Breast epithelium (tissue), 4 donors: Measurements from ENCODE around the gene BCAS3. TPM values are rescaled to one million over a fixed set of nuclear protein-coding genes. Genes with fewer than 3 reads are reported as not detected.

Source experiments
- DNase-seq, 2 donors: peaks; one replicate each; pipeline ENCODE4 v3.0.0-alpha.2; 2019; ENCODE audit warnings: low spot score in 2 of 2
- H3K27ac ChIP-seq, 2 donors: fragments of 200-600 bp; sonication (generic) in 1 of 2; one replicate each; pipeline ENCODE4 v1.5.1; 2016 to 2019; ENCODE audit warnings: mild to moderate bottlenecking in 1 of 2
- H3K27me3 ChIP-seq, 2 donors: fragments of 200-600 bp; sonication (generic) in 1 of 2; one replicate each; pipeline versions ENCODE4 v1.5.1 to v1.6.0; 2017 to 2019; ENCODE audit warnings: control low read depth in 1 of 2, mild to moderate bottlenecking in 1 of 2
- H3K36me3 ChIP-seq: fragments of 200-600 bp; one replicate; pipeline ENCODE4 v1.5.1; 2019
- H3K4me1 ChIP-seq, 2 donors: fragments of 200-600 bp; sonication (generic); one replicate each; pipeline ENCODE4 v1.5.1; 2016 to 2019; ENCODE audit warnings: control low read depth in 1 of 2
- H3K4me3 ChIP-seq, 3 donors: fragments of 200-600 bp; sonication (generic); 1 replicate in 2 of 3; 2 replicates in 1 of 3; pipeline ENCODE4 v1.5.1; 2016 to 2019; ENCODE audit warnings: mild to moderate bottlenecking in 3 of 3, moderate library complexity in 2 of 3
- H3K9me3 ChIP-seq, 2 donors: fragments of 200-600 bp; sonication (generic) in 1 of 2; one replicate each; pipeline ENCODE4 v1.5.1; 2016 to 2019; ENCODE audit warnings: control low read depth in 1 of 2
- POLR2A ChIP-seq: fragments of 450-650 bp; IDR thresholded peaks from one replicate; pipeline ENCODE4 v1.6.1; 2016; ENCODE audit warnings: antibody characterized with exemption, mild to moderate bottlenecking, moderate library complexity
- POLR2AphosphoS5 ChIP-seq, 3 donors: sonication (generic); formaldehyde crosslinking; IDR thresholded peaks; one replicate each; pipeline ENCODE4 v1.6.1; 2017; ENCODE audit warnings: antibody characterized with exemption in 3 of 3
- intact Hi-C: fragments of 100-400 bp; cut with DNase I; formaldehyde crosslinking; loops from one replicate; pipeline ENCODE4 v1.15.1; 2023; ENCODE audit warnings: low total_unique reads
- total RNA-seq, 3 donors: library from RNA; depleted of rRNA; stranded (reverse); fragments of >200 nt; gene quantifications; one replicate each; pipeline ENCODE4 v1.1.0, GENCODE V29; 2016
- TF ChIP-seq, protein P1 (sequence below), 3 donors: fragments of 450-650 bp; IDR thresholded peaks; one replicate each; pipeline ENCODE4 v1.5.1; 2016 to 2017; ENCODE audit warnings: antibody characterized with exemption in 3 of 3, mild to moderate bottlenecking in 3 of 3, moderate library complexity in 3 of 3

Gene BCAS3
- total RNA-seq = 10 to 100 TPM; 30.8 to 47.9 (median 31.2) TPM

GRCh38 chr17:60677308-60678117, at the start of gene BCAS3:
BCAS3 (plus strand) TSS chr17:60677851.
- H3K4me1 ChIP-seq = no peaks in the 10 kb centered on the region
- intact Hi-C loops = no loop called here
- peak within 1 kb of the TSS; percentile 85 to 88 for H3K27ac ChIP-seq
- H3K27me3 ChIP-seq = no peaks in the 10 kb centered on the region
- no peaks in the 10 kb centered on the region for H3K36me3 ChIP-seq
- no peaks in the 10 kb centered on the region for H3K9me3 ChIP-seq
- peak; percentile 97 to 99 for DNase-seq
- peak; percentile 63 to 89 (median 81) for TF ChIP-seq POLR2AphosphoS5 (IDR thresholded peaks at IDR 0.05)
- TF ChIP-seq POLR2A = peak; percentile 84
- TF ChIP-seq, protein P1, sequence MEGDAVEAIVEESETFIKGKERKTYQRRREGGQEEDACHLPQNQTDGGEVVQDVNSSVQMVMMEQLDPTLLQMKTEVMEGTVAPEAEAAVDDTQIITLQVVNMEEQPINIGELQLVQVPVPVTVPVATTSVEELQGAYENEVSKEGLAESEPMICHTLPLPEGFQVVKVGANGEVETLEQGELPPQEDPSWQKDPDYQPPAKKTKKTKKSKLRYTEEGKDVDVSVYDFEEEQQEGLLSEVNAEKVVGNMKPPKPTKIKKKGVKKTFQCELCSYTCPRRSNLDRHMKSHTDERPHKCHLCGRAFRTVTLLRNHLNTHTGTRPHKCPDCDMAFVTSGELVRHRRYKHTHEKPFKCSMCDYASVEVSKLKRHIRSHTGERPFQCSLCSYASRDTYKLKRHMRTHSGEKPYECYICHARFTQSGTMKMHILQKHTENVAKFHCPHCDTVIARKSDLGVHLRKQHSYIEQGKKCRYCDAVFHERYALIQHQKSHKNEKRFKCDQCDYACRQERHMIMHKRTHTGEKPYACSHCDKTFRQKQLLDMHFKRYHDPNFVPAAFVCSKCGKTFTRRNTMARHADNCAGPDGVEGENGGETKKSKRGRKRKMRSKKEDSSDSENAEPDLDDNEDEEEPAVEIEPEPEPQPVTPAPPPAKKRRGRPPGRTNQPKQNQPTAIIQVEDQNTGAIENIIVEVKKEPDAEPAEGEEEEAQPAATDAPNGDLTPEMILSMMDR (IDR thresholded peaks at IDR 0.05) = no peak
- H3K4me3 ChIP-seq = peak within 1 kb of the TSS; percentile 71 to 95 (median 88)

- H3K27me3 ChIP-seq = no peaks in the 10 kb centered on the region
- no peak for DNase-seq
- intact Hi-C loops = no loop called here
- H3K36me3 ChIP-seq = peaks cover 3% of the 10 kb centered on the region
- H3K9me3 ChIP-seq = no peaks in the 10 kb centered on the region
- no peak overlapping the region for H3K27ac ChIP-seq
- TF ChIP-seq POLR2AphosphoS5 (IDR thresholded peaks at IDR 0.05) (no peak), POLR2A (no peak)
- TF ChIP-seq, protein P1 (IDR thresholded peaks at IDR 0.05) = no peak
- H3K4me1 ChIP-seq = no peaks in the 10 kb centered on the region
- H3K4me3 ChIP-seq = no peak overlapping the region
Measured at GRCh38 chr17:60628252-60628889, 49.3 kb upstream of the BCAS3 start.

DNA sequence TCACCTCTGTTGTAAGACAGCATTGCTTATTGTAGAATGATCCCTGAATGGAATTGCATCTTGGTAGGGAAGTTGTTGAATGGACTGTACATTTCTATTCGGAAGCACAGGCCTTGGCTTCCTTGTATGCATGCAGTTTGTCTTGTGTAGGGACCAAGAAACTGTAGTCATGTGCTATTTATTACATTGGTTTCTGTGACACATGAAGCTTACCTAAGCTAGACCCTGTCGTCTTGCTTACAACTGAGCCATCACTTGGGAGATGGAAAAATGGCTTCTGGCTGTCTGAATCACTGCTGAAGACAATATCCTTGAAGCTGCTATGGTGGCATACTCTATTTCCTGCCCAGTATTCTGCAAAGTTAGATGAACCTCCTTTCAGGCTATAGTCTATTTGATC, 48.5 kb upstream of the BCAS3 start:
- no peaks in the 10 kb centered on the region for H3K9me3 ChIP-seq

DNA sequence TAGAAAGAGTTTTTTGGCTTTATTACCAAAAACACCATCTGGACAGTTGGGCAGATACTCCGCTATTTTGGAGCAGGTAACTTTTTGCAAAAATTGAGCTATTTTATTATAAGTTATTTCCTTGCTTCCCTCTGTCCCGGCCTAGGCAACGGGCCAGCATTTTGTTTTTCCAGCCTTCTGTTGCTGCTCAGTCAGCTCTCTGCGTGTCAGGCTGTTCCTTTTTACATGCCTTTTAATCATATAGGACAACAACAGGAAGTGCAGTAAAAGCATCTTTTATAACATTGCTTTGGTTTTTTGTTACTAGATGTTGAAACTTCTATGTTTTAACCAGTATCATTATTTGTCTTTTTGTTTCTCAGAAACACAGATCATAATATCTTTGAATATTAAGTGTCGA, 47.3 kb upstream of the BCAS3 start:
- no peak overlapping the region for H3K4me3 ChIP-seq
- TF ChIP-seq POLR2A (no peak), POLR2AphosphoS5 (IDR thresholded peaks at IDR 0.05) (no peak)
- TF ChIP-seq, protein P1 (IDR thresholded peaks at IDR 0.05) = no peak
- no peaks in the 10 kb centered on the region for H3K9me3 ChIP-seq
- no peak for DNase-seq
- H3K36me3 ChIP-seq = peaks cover 3% of the 10 kb centered on the region
- H3K4me1 ChIP-seq = no peaks in the 10 kb centered on the region
- H3K27me3 ChIP-seq = no peaks in the 10 kb centered on the region
- intact Hi-C loops = no loop called here
- H3K27ac ChIP-seq = peak overlapping the region in 1 of 2 donors; percentile 6

More for the DNA sequence above, 48.5 kb upstream of the BCAS3 start:
- Histone ChIP-seq H3K36me3 (peaks cover 3% of the 10 kb centered on the region), H3K4me1 (no peaks in the 10 kb centered on the region), H3K27me3 (no peaks in the 10 kb centered on the region), H3K4me3 (no peak overlapping the region), H3K27ac (no peak overlapping the region)
- no peak for TF ChIP-seq POLR2AphosphoS5 (IDR thresholded peaks at IDR 0.05)
- TF ChIP-seq, protein P1 (IDR thresholded peaks at IDR 0.05) = no peak
- no peak for TF ChIP-seq POLR2A
- no peak for DNase-seq
- intact Hi-C loops = no loop called here

DNA sequence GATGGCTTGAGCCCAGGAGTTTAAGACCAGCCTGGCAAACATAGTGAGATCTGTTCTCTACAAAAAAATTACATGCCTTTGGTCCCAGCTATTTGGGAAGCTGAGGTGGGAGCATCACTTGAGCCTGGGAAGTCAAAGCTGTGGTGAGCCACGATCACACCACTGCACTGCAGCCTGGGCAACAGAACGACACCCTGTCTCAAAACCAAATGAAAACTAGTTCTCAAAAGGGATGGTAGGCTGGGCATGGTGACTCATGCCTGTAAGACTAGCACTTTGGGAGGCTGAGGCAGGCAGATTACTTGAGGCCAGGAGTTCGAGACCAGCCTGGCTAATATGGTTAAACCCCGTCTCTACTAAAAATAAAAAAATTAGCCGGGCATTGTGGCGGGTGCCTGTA, 46.5 kb upstream of the BCAS3 start:
- intact Hi-C loops = no loop called here
- peak overlapping the region in 1 of 2 donors; percentile 6 for H3K27ac ChIP-seq
- no peaks in the 10 kb centered on the region for H3K9me3 ChIP-seq
- no peaks in the 10 kb centered on the region for H3K27me3 ChIP-seq
- H3K4me1 ChIP-seq = no peaks in the 10 kb centered on the region
- H3K4me3 ChIP-seq = no peak overlapping the region
- H3K36me3 ChIP-seq = peaks cover 3% of the 10 kb centered on the region
- TF ChIP-seq, protein P1 (IDR thresholded peaks at IDR 0.05) = no peak
- TF ChIP-seq POLR2AphosphoS5 (IDR thresholded peaks at IDR 0.05) = no peak
- no peak for TF ChIP-seq POLR2A
- DNase-seq = no peak
